H1 (cell line): ENCODE data around the gene PPP2R2C. TPM values are rescaled to one million over a fixed set of nuclear protein-coding genes. Genes with fewer than 3 reads are reported as not detected.

Experiments
- CTCF ChIA-PET: fragments of 300-600 bp; sonication (Branson Sonifier 250); formaldehyde crosslinking; loops from one replicate; lab custom pipeline; 2021; ENCODE audit not compliant: partially characterized antibody; lab: Charles Lee
- POLR2A ChIA-PET: fragments of 300-600 bp; sonication (Branson Sonifier 250); formaldehyde crosslinking; loops from one replicate; lab custom pipeline; 2021; ENCODE audit warnings: inconsistent platforms; ENCODE audit not compliant: partially characterized antibody; lab: Charles Lee
- DNase-seq, 2 experiments: peaks; one replicate each; pipeline versions ENCODE4 v3.0.0 to v3.0.0-alpha.2; 2010 to 2022; ENCODE audit warnings: low spot score in 2 of 2, low read depth in 1 of 2, mixed read lengths in 1 of 2
- FAIRE-seq: peaks from 2 replicates; lab custom pipeline; 2011; peaks lifted over from hg19 to GRCh38; lab: Jason Lieb, UNC
- H2AFZ ChIP-seq: 2 replicates; pipeline ENCODE4 v1.8.1; 2012; ENCODE audit warnings: low read length, inconsistent platforms
- H2AK5ac ChIP-seq: 2 replicates; pipeline ENCODE4 v1.6.1; 2013; ENCODE audit warnings: low read depth, low read length
- H2BK120ac ChIP-seq: replicated peaks from 2 replicates; pipeline ENCODE3; 2013; ENCODE audit warnings: low read depth, low read length, inconsistent platforms
- H2BK12ac ChIP-seq: 2 replicates; pipeline ENCODE4 v1.6.1; 2013; ENCODE audit warnings: low read depth, low read length
- H2BK15ac ChIP-seq: 2 replicates; pipeline ENCODE4 v1.6.1; 2013; ENCODE audit warnings: low read length
- H2BK20ac ChIP-seq: 2 replicates; pipeline ENCODE4 v1.6.1; 2013; ENCODE audit warnings: low read length
- H2BK5ac ChIP-seq: 2 replicates; pipeline ENCODE4 v1.6.1; 2013; ENCODE audit warnings: low read depth, low read length
- H3K14ac ChIP-seq: 2 replicates; pipeline ENCODE4 v1.6.1; 2013; ENCODE audit warnings: inconsistent platforms; ENCODE audit not compliant: insufficient read length
- H3K18ac ChIP-seq: 2 replicates; pipeline ENCODE4 v1.6.1; 2013; ENCODE audit warnings: low read length; ENCODE audit errors: extremely low read depth
- H3K23ac ChIP-seq: 2 replicates; pipeline ENCODE4 v1.6.1; 2013; ENCODE audit warnings: inconsistent platforms; ENCODE audit not compliant: insufficient read length
- H3K23me2 ChIP-seq: 2 replicates; pipeline ENCODE4 v1.6.1; 2013; ENCODE audit warnings: low read depth, low read length
- H3K27ac ChIP-seq: 2 replicates; pipeline ENCODE4 v1.6.1; 2011; ENCODE audit warnings: low read depth, low read length, inconsistent platforms
- H3K27me3 ChIP-seq, 4 experiments: replicated peaks in 1 of 4; 1 replicate in 1 of 4; 2 replicates in 3 of 4; pipeline versions ENCODE4 v1.6.1 to v1.8.1; 2011 to 2013; ENCODE audit warnings: low read length in 3 of 4, mild to moderate bottlenecking in 3 of 4, inconsistent platforms in 2 of 4, mixed read lengths in 2 of 4, moderate library complexity in 1 of 4; ENCODE audit not compliant: control insufficient read depth in 3 of 4, insufficient read depth in 3 of 4; ENCODE audit errors: extremely low read depth in 1 of 4
- H3K36me3 ChIP-seq, 4 experiments: 2 replicates each; pipeline versions ENCODE4 v1.6.1 to v1.8.1; 2011 to 2013; ENCODE audit warnings: mild to moderate bottlenecking in 4 of 4, low read length in 3 of 4, moderate library complexity in 2 of 4, control low read depth in 1 of 4, inconsistent platforms in 1 of 4; ENCODE audit not compliant: insufficient read depth in 4 of 4, control insufficient read depth in 2 of 4
- H3K4ac ChIP-seq: replicated peaks from 2 replicates; pipeline ENCODE3; 2013; ENCODE audit warnings: low read length, low read depth, mixed read lengths, inconsistent platforms; ENCODE audit not compliant: insufficient read length
- H3K4me1 ChIP-seq, 4 experiments: replicated peaks in 1 of 4; 1 replicate in 1 of 4; 2 replicates in 3 of 4; pipeline versions ENCODE4 v1.6.1 to v1.8.1; 2011 to 2013; ENCODE audit warnings: low read length in 3 of 4, inconsistent platforms in 2 of 4, mixed read lengths in 1 of 4; ENCODE audit not compliant: insufficient read depth in 4 of 4, control insufficient read depth in 3 of 4
- H3K4me2 ChIP-seq, 2 experiments: 2 replicates each; pipeline versions ENCODE4 v1.6.1 to v1.8.1; 2011 to 2013; ENCODE audit warnings: low read depth in 2 of 2, low read length in 2 of 2, control low read depth in 1 of 2, inconsistent platforms in 1 of 2, mild to moderate bottlenecking in 1 of 2; ENCODE audit not compliant: insufficient read depth in 1 of 2
- H3K4me3 ChIP-seq, 4 experiments: fragments of 200-600, 300-600 bp in 1 of 4; sonication (generic), shearing (Covaris generic), sonication (Bioruptor Twin) in 1 of 4; 2 replicates each; pipeline versions ENCODE4 v1.5.1 to v1.8.1; 2011 to 2016; ENCODE audit warnings: low read length in 4 of 4, low read depth in 3 of 4, control low read depth in 2 of 4, inconsistent platforms in 2 of 4, mild to moderate bottlenecking in 2 of 4, mixed read lengths in 1 of 4, moderate library complexity in 1 of 4; ENCODE audit not compliant: insufficient read depth in 2 of 4; ENCODE audit errors: extremely low read depth in 1 of 4
- H3K56ac ChIP-seq: replicated peaks from 2 replicates; pipeline ENCODE3; 2013; ENCODE audit warnings: low read depth, mild to moderate bottlenecking, mixed read lengths, low read length, inconsistent platforms; ENCODE audit not compliant: insufficient read length
- H3K79me1 ChIP-seq: 2 replicates; pipeline ENCODE4 v1.6.1; 2013; ENCODE audit warnings: low read depth, low read length, control low read depth
- H3K79me2 ChIP-seq, 2 experiments: 2 replicates each; pipeline versions ENCODE4 v1.6.1 to v1.8.1; 2012 to 2013; ENCODE audit warnings: low read length in 2 of 2, mild to moderate bottlenecking in 2 of 2, inconsistent platforms in 1 of 2; ENCODE audit not compliant: insufficient read depth in 2 of 2, control insufficient read depth in 1 of 2
- H3K9ac ChIP-seq, 4 experiments: replicated peaks in 1 of 4; 1 replicate in 1 of 4; 2 replicates in 3 of 4; pipeline versions ENCODE4 v1.6.1 to v1.8.1; 2011 to 2013; ENCODE audit warnings: low read depth in 3 of 4, low read length in 3 of 4, control low read depth in 2 of 4, mild to moderate bottlenecking in 2 of 4, moderate library complexity in 2 of 4, inconsistent platforms in 1 of 4; ENCODE audit errors: extremely low read depth in 1 of 4
- H3K9me3 ChIP-seq, 2 experiments: 2 replicates each; pipeline versions ENCODE4 v1.6.1 to v1.8.1; 2012 to 2013; ENCODE audit warnings: mild to moderate bottlenecking in 2 of 2, moderate library complexity in 2 of 2, control low read depth in 1 of 2, inconsistent platforms in 1 of 2, low read depth in 1 of 2, low read length in 1 of 2, mixed read lengths in 1 of 2; ENCODE audit not compliant: insufficient read depth in 2 of 2
- H4K20me1 ChIP-seq, 2 experiments: replicated peaks in 1 of 2; 2 replicates each; pipeline versions ENCODE3 to v1.8.1; 2011 to 2013; ENCODE audit warnings: inconsistent platforms in 2 of 2, low read length in 2 of 2, mild to moderate bottlenecking in 1 of 2; ENCODE audit not compliant: insufficient read depth in 2 of 2, control insufficient read depth in 1 of 2
- H4K5ac ChIP-seq: 2 replicates; pipeline ENCODE4 v1.6.1; 2013; ENCODE audit warnings: low read length, low read depth, mixed read lengths, inconsistent platforms; ENCODE audit not compliant: insufficient read length
- H4K8ac ChIP-seq: 2 replicates; pipeline ENCODE4 v1.8.0; 2013; ENCODE audit warnings: mild to moderate bottlenecking, moderate library complexity, low read length, inconsistent platforms; ENCODE audit not compliant: insufficient read depth; ENCODE audit errors: extremely low read depth
- H4K91ac ChIP-seq: replicated peaks from 2 replicates; pipeline ENCODE3; 2013; ENCODE audit warnings: low read length, mixed read lengths, inconsistent platforms; ENCODE audit not compliant: insufficient read length
- NANOG ChIP-seq: IDR thresholded peaks from 2 replicates; pipeline ENCODE4 v1.6.1; 2011; ENCODE audit warnings: low read length, low read depth, mild to moderate bottlenecking, inconsistent platforms; ENCODE audit not compliant: insufficient read depth, poor library complexity, severe bottlenecking
- SIN3A ChIP-seq, 2 experiments: IDR thresholded peaks in 1 of 2; conservative IDR thresholded peaks in 1 of 2; 2 replicates each; pipeline ENCODE4 v1.6.1; 2011 to 2012; ENCODE audit warnings: low read length in 2 of 2, improper control_type of control experiment in 1 of 2, low read depth in 1 of 2, mild to moderate bottlenecking in 1 of 2
- YY1 ChIP-seq: IDR thresholded peaks from 2 replicates; pipeline ENCODE4 v1.6.1; 2011; ENCODE audit warnings: low read depth, mild to moderate bottlenecking, low read length
- WGBS, 2 experiments: shearing (Covaris generic) in 1 of 2; methylation state at CpG; one replicate each; pipeline versions ENCODE4 v1.1.6 to v1.1.7; 2013 to 2015; ENCODE audit warnings: low lambda C conversion rate in 2 of 2, mixed read lengths in 2 of 2, inconsistent platforms in 1 of 2, low coverage in 1 of 2, missing lambda C conversion rate in 1 of 2; ENCODE audit not compliant: insufficient replicate concordance in 2 of 2, insufficient coverage in 1 of 2, insufficient read length in 1 of 2; ENCODE audit errors: extremely low coverage in 1 of 2, missing lambda C conversion rate in 1 of 2; 5-methylcytosine and 5-hydroxymethylcytosine counted together
- polyA plus RNA-seq, 7 experiments: library from polyadenylated mRNA; depleted of rRNA in 3 of 7; stranded (reverse) in 5 of 7; unstranded in 2 of 7; fragments of >200 nt in 5 of 7; fragments of 200-250 nt in 2 of 7; gene quantifications; 1 replicate in 5 of 7; 2 replicates in 1 of 7; 4 replicates in 1 of 7; pipeline versions ENCODE4 v1.2.1 to v1.2.3, GENCODE V29; 2011 to 2013; ENCODE audit warnings: missing spikeins in 2 of 7, mixed read lengths in 2 of 7
- total RNA-seq: library from RNA; stranded (reverse); fragmentation: NEBNext Ultra II Directional; extraction: Animal tissue kit (Norgen Biotek cat#: 25700); gene quantifications from 2 replicates; pipeline ENCODE4 v1.2.1, GENCODE V29; 2021

PPP2R2C gene
- total and polyA plus RNA-seq, 2 of the 8 experiments (the other 6 are each of a cell fraction or from before 2014, with no cell fraction given) = 6.4 TPM

DNA sequence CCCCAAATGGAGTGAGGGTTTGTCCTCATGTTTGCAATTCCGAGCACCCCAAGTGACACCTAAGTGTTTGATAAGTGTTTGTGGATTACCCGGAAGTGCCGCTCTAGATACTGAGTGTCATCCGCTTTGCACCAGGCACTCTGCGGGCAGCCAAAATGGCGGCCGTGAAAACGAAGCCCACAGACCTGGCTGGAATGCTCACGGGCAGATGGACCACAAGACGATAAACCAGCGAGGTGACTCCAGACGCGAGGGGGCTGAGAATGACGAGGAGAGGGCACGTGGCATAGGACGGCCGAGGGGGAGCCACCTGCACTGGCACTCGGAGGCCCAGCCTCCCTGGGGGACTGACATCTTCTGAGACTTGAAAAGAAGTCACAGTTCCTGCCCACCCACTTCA lies 51.0 kb downstream of the PPP2R2C start:
- H2AK5ac ChIP-seq = no peak overlapping the region
- no peak overlapping the region for H3K27ac ChIP-seq
- WGBS, 2 experiments = 90% methylated on average over 18 of the region's 18 CpGs; no CpG with 5 or more reads in 1 of the 2 experiments
- no peak overlapping the region for H4K91ac ChIP-seq
- no peak overlapping the region for H2BK12ac ChIP-seq
- no peak overlapping the region for H2BK15ac ChIP-seq
- CTCF ChIA-PET = interaction anchor here (0.6 to 0.8 kb wide), 2 partner anchors 14 to 85 kb away, joined by 3 to 5 read pairs; no protein-coding TSS in a partner anchor
- no peak overlapping the region for H2BK5ac ChIP-seq
- FAIRE-seq = no peak
- peaks cover 0 to 7% (median 2%) of the 10 kb centered on the region in 4 experiments; a peak in 4 of 7 replicates for H3K4me1 ChIP-seq
- no peak overlapping the region for H3K4ac ChIP-seq
- H3K79me2 ChIP-seq = no peaks in the 10 kb centered on the region
- H2BK120ac ChIP-seq = no peak overlapping the region
- no peak overlapping the region for H2AFZ ChIP-seq
- no peak overlapping the region for H3K14ac ChIP-seq
- peak overlapping the region; percentile 64; the same call in 1 of the 2 replicates for H4K8ac ChIP-seq
- no peak for DNase-seq
- H3K4me3 ChIP-seq = no peak overlapping the region
- H3K9ac ChIP-seq = no peak overlapping the region
- no peaks in the 10 kb centered on the region for H3K9me3 ChIP-seq
- no peak overlapping the region for H3K18ac ChIP-seq
- H2BK20ac ChIP-seq = no peak overlapping the region
- TF ChIP-seq SIN3A (conservative IDR thresholded peaks at IDR 0.05 in 1 of 2, IDR thresholded peaks at IDR 0.05 in 1 of 2; ENCODE audit: low read depth in 1 of 2, low read length in 2 of 2) (no peak), YY1 (0 out of 2 replicates have a peak, but pooled peaks have one; percentile 42), NANOG (no peak)
- POLR2A ChIA-PET = no interaction called here
- no peaks in the 10 kb centered on the region; the same call in 1 of the 2 replicates for H3K23me2 ChIP-seq
- no peak overlapping the region for H3K4me2 ChIP-seq
- H3K27me3 ChIP-seq = no peaks in the 10 kb centered on the region
- H4K5ac ChIP-seq = no peak overlapping the region
- no peak overlapping the region for H3K23ac ChIP-seq
- no peaks in the 10 kb centered on the region for H3K36me3 ChIP-seq
- no peaks in the 10 kb centered on the region for H3K79me1 ChIP-seq
- H4K20me1 ChIP-seq = peaks cover 0 to 3% of the 10 kb centered on the region in 2 experiments
- H3K56ac ChIP-seq = no peak overlapping the region
